Measurements from ENCODE around the gene FBXO27.
"Not testable (repeated sequence)": the region's sequence is repeated elsewhere in the genome, so short reads cannot be mapped to it uniquely, and the experiment has no call there.

DNA sequence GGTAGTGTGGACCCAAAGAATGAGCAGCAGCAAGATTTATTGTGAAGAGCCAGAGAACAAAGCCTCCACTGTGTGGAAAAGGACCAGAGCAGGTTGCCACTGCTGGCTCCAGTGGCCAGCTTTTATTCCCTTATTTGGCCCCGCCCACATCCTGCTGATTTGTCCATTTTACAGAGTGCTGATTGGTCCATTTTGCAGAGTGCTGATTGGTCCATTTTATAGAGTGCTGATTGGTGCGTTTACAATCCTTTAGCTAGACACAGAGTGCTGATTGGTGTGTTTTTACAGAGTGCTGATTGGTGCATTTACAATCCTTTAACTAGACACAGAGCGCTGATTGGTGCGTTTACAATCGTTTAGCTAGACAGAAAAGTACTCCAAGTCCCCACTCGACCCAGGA is 35.9 kb upstream of the FBXO27 start:
- TF ChIP-seq, protein P1, sequence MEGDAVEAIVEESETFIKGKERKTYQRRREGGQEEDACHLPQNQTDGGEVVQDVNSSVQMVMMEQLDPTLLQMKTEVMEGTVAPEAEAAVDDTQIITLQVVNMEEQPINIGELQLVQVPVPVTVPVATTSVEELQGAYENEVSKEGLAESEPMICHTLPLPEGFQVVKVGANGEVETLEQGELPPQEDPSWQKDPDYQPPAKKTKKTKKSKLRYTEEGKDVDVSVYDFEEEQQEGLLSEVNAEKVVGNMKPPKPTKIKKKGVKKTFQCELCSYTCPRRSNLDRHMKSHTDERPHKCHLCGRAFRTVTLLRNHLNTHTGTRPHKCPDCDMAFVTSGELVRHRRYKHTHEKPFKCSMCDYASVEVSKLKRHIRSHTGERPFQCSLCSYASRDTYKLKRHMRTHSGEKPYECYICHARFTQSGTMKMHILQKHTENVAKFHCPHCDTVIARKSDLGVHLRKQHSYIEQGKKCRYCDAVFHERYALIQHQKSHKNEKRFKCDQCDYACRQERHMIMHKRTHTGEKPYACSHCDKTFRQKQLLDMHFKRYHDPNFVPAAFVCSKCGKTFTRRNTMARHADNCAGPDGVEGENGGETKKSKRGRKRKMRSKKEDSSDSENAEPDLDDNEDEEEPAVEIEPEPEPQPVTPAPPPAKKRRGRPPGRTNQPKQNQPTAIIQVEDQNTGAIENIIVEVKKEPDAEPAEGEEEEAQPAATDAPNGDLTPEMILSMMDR (IDR thresholded peaks at IDR 0.05; ENCODE audit: borderline replicate concordance, extremely low read depth, low read length, poor library complexity, severe bottlenecking), result not testable (repeated sequence)
- TF ChIP-seq EZH2 (IDR thresholded peaks at IDR 0.05; ENCODE audit: borderline replicate concordance, low read depth, low read length, severe bottlenecking), result not testable (repeated sequence)
